Thyroid gland (tissue), 4 donors: ENCODE data around the gene ALG12.

ENCODE experiments used
- CTCF ChIP-seq, 6 experiments: fragments of 200-600 bp in 3 of 6; fragments of 450-650 bp in 3 of 6; sonication (generic) in 3 of 6; IDR thresholded peaks; one replicate each; pipeline ENCODE4 v1.5.1; 2016 to 2019; ENCODE audit warnings: antibody characterized with exemption in 6 of 6, mild to moderate bottlenecking in 2 of 6, inconsistent platforms in 1 of 6, moderate library complexity in 1 of 6
- POLR2A ChIP-seq, 2 donors: fragments of 450-650 bp; IDR thresholded peaks; one replicate each; pipeline ENCODE4 v1.6.1; 2017; ENCODE audit warnings: antibody characterized with exemption in 2 of 2, mild to moderate bottlenecking in 2 of 2, moderate library complexity in 1 of 2

GRCh38 chr22:49944399-49944891 lies 26.2 kb upstream of the ALG12 start:
- TF ChIP-seq CTCF (IDR thresholded peaks at IDR 0.05) (no peak), POLR2A (IDR thresholded peaks at IDR 0.05) (no peak)
